CD14-positive monocyte (primary cell): Measurements from ENCODE around the gene RSPO1. TPM values are rescaled to one million over a fixed set of nuclear protein-coding genes. Genes with fewer than 3 reads are reported as not detected.

Experiments used
- DNase-seq, 3 donors: peaks; one replicate each; pipeline ENCODE4 v3.0.0-alpha.2; 2011 to 2022
- H2AFZ ChIP-seq: 2 replicates; pipeline ENCODE4 v1.6.0; 2012; ENCODE audit warnings: mild to moderate bottlenecking, low read depth, low read length, inconsistent platforms; ENCODE audit not compliant: insufficient read depth, poor library complexity, severe bottlenecking
- H3K27ac ChIP-seq, 2 donors: 1 replicate in 1 of 2; 2 replicates in 1 of 2; pipeline ENCODE4 v1.5.1; 2012 to 2013; ENCODE audit warnings: low read length in 2 of 2, control low read depth in 1 of 2, inconsistent platforms in 1 of 2, low read depth in 1 of 2, mild to moderate bottlenecking in 1 of 2
- H3K27me3 ChIP-seq, 2 donors: one replicate each; pipeline versions ENCODE4 v1.6.0 to v1.6.1; 2011 to 2013; ENCODE audit warnings: low read length in 2 of 2; ENCODE audit not compliant: control insufficient read depth in 2 of 2, insufficient read depth in 2 of 2
- H3K36me3 ChIP-seq, 2 donors: replicated peaks in 1 of 2; 1 replicate in 1 of 2; 2 replicates in 1 of 2; pipeline versions ENCODE4 v1.5.1 to v1.6.1; 2012 to 2013; ENCODE audit warnings: low read length in 2 of 2, control low read depth in 1 of 2, inconsistent platforms in 1 of 2, mild to moderate bottlenecking in 1 of 2; ENCODE audit not compliant: insufficient read depth in 2 of 2, control insufficient read depth in 1 of 2
- H3K4me1 ChIP-seq, 2 donors: 1 replicate in 1 of 2; 2 replicates in 1 of 2; pipeline versions ENCODE4 v1.5.1 to v1.6.1; 2012 to 2013; ENCODE audit warnings: low read length in 2 of 2, control low read depth in 1 of 2, inconsistent platforms in 1 of 2, mild to moderate bottlenecking in 1 of 2, moderate library complexity in 1 of 2; ENCODE audit not compliant: insufficient read depth in 2 of 2, control insufficient read depth in 1 of 2
- H3K4me2 ChIP-seq: replicated peaks from 2 replicates; pipeline ENCODE3; 2012; ENCODE audit warnings: low read length, moderate library complexity, mild to moderate bottlenecking; ENCODE audit not compliant: poor library complexity, severe bottlenecking; ENCODE audit errors: extremely low read depth
- H3K4me3 ChIP-seq, 3 experiments: fragments of 200-600 bp in 1 of 3; sonication (generic) in 1 of 3; replicated peaks in 1 of 3; 1 replicate in 2 of 3; 2 replicates in 1 of 3; pipeline ENCODE4 v1.5.1; 2011 to 2013; ENCODE audit warnings: low read length in 3 of 3, mild to moderate bottlenecking in 3 of 3, control low read depth in 2 of 3, low read depth in 2 of 3, inconsistent platforms in 1 of 3, moderate library complexity in 1 of 3
- H3K79me2 ChIP-seq: 2 replicates; pipeline ENCODE4 v1.6.0; 2012; ENCODE audit warnings: mild to moderate bottlenecking, control low read depth, inconsistent platforms, low read length, moderate library complexity; ENCODE audit not compliant: insufficient read depth
- H3K9ac ChIP-seq: 2 replicates; pipeline ENCODE4 v1.6.0; 2017; ENCODE audit warnings: low read length, mild to moderate bottlenecking; ENCODE audit not compliant: insufficient read depth, poor library complexity, severe bottlenecking
- H3K9me3 ChIP-seq, 2 donors: replicated peaks in 1 of 2; 1 replicate in 1 of 2; 2 replicates in 1 of 2; pipeline versions ENCODE4 v1.5.1 to v1.6.1; 2012 to 2013; ENCODE audit warnings: low read length in 2 of 2, control low read depth in 1 of 2; ENCODE audit not compliant: control insufficient read depth in 1 of 2, insufficient read depth in 1 of 2
- H4K20me1 ChIP-seq: 2 replicates; pipeline ENCODE4 v1.6.0; 2012; ENCODE audit warnings: mild to moderate bottlenecking, low read length, control low read depth, moderate library complexity; ENCODE audit not compliant: insufficient read depth
- H3K27ac Mint-ChIP-seq, 7 donors: one replicate each; pipeline ENCODE4 v1.8.0; 2020; ENCODE audit warnings: mild to moderate bottlenecking in 7 of 7, mixed read lengths in 7 of 7, moderate library complexity in 6 of 7, inconsistent platforms in 2 of 7
- H3K27me3 Mint-ChIP-seq, 3 donors: one replicate each; pipeline ENCODE4 v1.8.0; 2021 to 2022; ENCODE audit warnings: low read depth in 3 of 3, mild to moderate bottlenecking in 3 of 3, mixed read lengths in 3 of 3, moderate library complexity in 3 of 3, inconsistent platforms in 1 of 3
- H3K36me3 Mint-ChIP-seq, 2 donors: one replicate each; pipeline ENCODE4 v1.8.0; 2020; ENCODE audit warnings: mixed read lengths in 2 of 2, inconsistent platforms in 1 of 2, mild to moderate bottlenecking in 1 of 2
- H3K4me1 Mint-ChIP-seq: one replicate; pipeline ENCODE4 v1.8.0; 2020; ENCODE audit warnings: mild to moderate bottlenecking, mixed read lengths
- H3K4me3 Mint-ChIP-seq, 2 donors: one replicate each; pipeline ENCODE4 v1.8.0; 2020; ENCODE audit warnings: mild to moderate bottlenecking in 2 of 2, mixed read lengths in 2 of 2, moderate library complexity in 1 of 2
- H3K9me3 Mint-ChIP-seq, 7 donors: one replicate each; pipeline ENCODE4 v1.8.0; 2020 to 2022; ENCODE audit warnings: mixed read lengths in 7 of 7, mild to moderate bottlenecking in 6 of 7, moderate library complexity in 6 of 7, inconsistent platforms in 2 of 7
- WGBS: methylation state at CpG from one replicate; pipeline ENCODE4 v1.1.5; 2013; ENCODE audit warnings: missing lambda C conversion rate; ENCODE audit not compliant: insufficient coverage; 5-methylcytosine and 5-hydroxymethylcytosine counted together
- intact Hi-C, 2 donors: fragments of 100-400 bp; cut with micrococcal nuclease; formaldehyde crosslinking; loops; one replicate each; pipeline versions ENCODE4 v1.15.0 to v1.15.1; 2023
- polyA plus RNA-seq, 3 donors: library from polyadenylated mRNA; depleted of rRNA in 1 of 3; unstranded in 2 of 3; stranded (reverse) in 1 of 3; fragments of 300-500 nt in 2 of 3; fragments of >200 nt in 1 of 3; fragmentation: Illumina TruSeq in 2 of 3; gene quantifications; 1 replicate in 2 of 3; 2 replicates in 1 of 3; pipeline ENCODE4 v1.2.3, GENCODE V29; 2012 to 2021
- TF ChIP-seq, protein P1 (sequence below): fragments of 200-600 bp; IDR thresholded peaks from one replicate; pipeline ENCODE4 v1.8.0; 2022; ENCODE audit warnings: antibody characterized with exemption, mild to moderate bottlenecking

Gene RSPO1
- polyA plus RNA-seq, 3 donors, result not detected

DNA sequence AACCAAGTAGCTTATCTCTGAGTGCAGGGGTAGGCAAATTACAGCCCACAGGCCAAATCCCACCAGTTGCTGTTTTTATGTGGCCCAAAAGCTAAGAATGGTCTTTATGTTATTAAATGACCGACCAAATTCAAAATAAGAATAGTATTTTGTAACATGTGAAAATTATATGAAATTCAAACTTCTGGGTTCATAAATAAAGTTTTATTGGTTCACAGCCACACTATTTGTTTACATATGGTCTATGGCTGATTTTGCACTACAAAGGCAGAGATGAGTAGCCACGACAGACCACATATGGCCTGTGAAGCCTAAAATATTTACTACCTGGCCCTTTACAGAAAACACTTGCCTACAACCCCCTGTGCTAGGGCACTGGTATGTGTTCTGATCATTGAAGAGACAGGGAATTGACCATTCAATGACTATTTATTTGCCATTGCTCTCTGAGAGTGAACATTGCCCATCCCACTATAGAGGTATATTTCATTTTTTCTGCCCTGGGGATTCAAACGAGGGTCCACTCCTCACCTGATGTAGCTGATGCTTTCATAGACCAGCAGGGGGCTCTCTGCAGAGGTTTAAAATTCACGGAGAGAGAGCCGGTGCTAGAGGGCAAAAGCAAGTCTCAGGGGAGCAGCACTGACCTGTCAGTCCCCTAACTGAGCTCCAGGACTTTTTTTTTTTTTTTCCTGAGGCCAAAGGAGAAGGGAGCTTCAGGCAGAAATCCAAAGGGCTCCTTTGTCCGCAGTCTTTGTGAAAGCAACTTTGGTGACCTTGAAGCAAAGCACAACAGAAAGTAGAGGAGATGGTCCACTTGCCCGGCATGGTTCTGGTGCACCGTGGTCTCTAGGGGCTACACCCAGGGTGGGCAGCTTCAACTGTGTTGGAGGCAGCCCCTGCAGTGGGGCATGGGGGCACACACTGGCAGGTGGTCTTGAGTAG is 31.7 kb downstream of the RSPO1 start:
- peak; percentile 24 to 51 (median 38) for DNase-seq
- H3K36me3 ChIP-seq, result no peaks in the 10 kb centered on the region
- H3K9me3 Mint-ChIP-seq, result peaks cover 0 to 2% (median 0%) of the 10 kb centered on the region in 7 donors
- H3K27me3 ChIP-seq, result peaks cover 0 to 2% of the 10 kb centered on the region in 2 donors
- no peak overlapping the region for H3K4me3 Mint-ChIP-seq
- H4K20me1 ChIP-seq, result no peaks in the 10 kb centered on the region
- H3K27ac ChIP-seq, result no peak overlapping the region
- peaks cover 4% of the 10 kb centered on the region for H3K4me1 Mint-ChIP-seq
- no peak overlapping the region for H3K4me3 ChIP-seq
- H3K9ac ChIP-seq, result no peak overlapping the region
- H3K79me2 ChIP-seq, result no peaks in the 10 kb centered on the region
- intact Hi-C loops, result loop anchor here in 1 of 2 donors (2.0 kb wide), 1 partner anchor 76 kb away; no protein-coding TSS in a partner anchor
- 34% methylated on average over 6 of the region's 8 CpGs for WGBS
- H3K9me3 ChIP-seq, result no peaks in the 10 kb centered on the region
- peak overlapping the region; percentile 35 for H3K4me2 ChIP-seq
- peak overlapping the region in 1 of 7 donors; percentile 11 for H3K27ac Mint-ChIP-seq
- peak overlapping the region; percentile 63 for H2AFZ ChIP-seq
- TF ChIP-seq, protein P1, sequence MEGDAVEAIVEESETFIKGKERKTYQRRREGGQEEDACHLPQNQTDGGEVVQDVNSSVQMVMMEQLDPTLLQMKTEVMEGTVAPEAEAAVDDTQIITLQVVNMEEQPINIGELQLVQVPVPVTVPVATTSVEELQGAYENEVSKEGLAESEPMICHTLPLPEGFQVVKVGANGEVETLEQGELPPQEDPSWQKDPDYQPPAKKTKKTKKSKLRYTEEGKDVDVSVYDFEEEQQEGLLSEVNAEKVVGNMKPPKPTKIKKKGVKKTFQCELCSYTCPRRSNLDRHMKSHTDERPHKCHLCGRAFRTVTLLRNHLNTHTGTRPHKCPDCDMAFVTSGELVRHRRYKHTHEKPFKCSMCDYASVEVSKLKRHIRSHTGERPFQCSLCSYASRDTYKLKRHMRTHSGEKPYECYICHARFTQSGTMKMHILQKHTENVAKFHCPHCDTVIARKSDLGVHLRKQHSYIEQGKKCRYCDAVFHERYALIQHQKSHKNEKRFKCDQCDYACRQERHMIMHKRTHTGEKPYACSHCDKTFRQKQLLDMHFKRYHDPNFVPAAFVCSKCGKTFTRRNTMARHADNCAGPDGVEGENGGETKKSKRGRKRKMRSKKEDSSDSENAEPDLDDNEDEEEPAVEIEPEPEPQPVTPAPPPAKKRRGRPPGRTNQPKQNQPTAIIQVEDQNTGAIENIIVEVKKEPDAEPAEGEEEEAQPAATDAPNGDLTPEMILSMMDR, result peak; percentile 87
- peaks cover 12 to 14% of the 10 kb centered on the region in 2 donors for H3K4me1 ChIP-seq
- no peaks in the 10 kb centered on the region for H3K36me3 Mint-ChIP-seq
- H3K27me3 Mint-ChIP-seq, result peaks cover 6 to 13% (median 7%) of the 10 kb centered on the region in 3 donors

DNA sequence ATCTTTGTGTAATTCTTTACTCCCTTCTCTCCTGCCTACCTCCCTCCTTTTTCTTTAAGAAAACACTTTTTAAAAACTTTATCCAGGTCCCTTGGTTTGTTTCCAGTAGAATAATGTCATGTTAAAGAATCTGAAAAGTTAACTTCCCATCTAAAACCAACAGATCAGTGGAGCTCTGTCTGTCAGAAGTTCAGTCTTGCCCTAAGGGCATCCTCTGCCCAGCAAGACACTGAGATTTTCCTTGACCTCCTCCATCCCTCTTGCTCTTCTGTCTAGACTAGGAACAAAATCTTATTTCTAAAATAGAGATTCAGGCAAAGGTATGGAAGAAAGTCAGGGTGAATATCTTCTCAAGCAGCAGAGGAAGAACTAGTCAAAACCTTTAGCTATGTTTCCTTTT is 33.3 kb downstream of the RSPO1 start:
- Histone ChIP-seq H3K27me3 (peaks cover 0 to 2% of the 10 kb centered on the region in 2 donors), H2AFZ (no peak overlapping the region), H4K20me1 (no peaks in the 10 kb centered on the region), H3K36me3 (no peaks in the 10 kb centered on the region), H3K4me1 (peaks cover 6 to 8% of the 10 kb centered on the region in 2 donors), H3K4me2 (no peak overlapping the region), H3K9me3 (no peaks in the 10 kb centered on the region), H3K79me2 (no peaks in the 10 kb centered on the region), H3K27ac (no peak overlapping the region), H3K4me3 (no peak overlapping the region), H3K9ac (no peak overlapping the region)
- H3K9me3 Mint-ChIP-seq, result peaks cover 0 to 4% (median 0%) of the 10 kb centered on the region in 7 donors
- no peak overlapping the region for H3K4me3 Mint-ChIP-seq
- no peak for DNase-seq
- no peak overlapping the region for H3K27ac Mint-ChIP-seq
- TF ChIP-seq, protein P1, result no peak
- H3K36me3 Mint-ChIP-seq, result no peaks in the 10 kb centered on the region
- peaks cover 6 to 13% (median 7%) of the 10 kb centered on the region in 3 donors for H3K27me3 Mint-ChIP-seq
- H3K4me1 Mint-ChIP-seq, result peaks cover 4% of the 10 kb centered on the region
- intact Hi-C loops, result no loop called here
